HG03045 (cell line): ENCODE results near the gene IREB2.

Source experiments
- ATAC-seq: cut with Tn5 transposase; IDR thresholded peaks from one replicate; pipeline ENCODE4 v1.9.1; 2021; ENCODE audit warnings: mild to moderate bottlenecking, moderate library complexity; ENCODE audit not compliant: unreplicated experiment

Gene IREB2

DNA sequence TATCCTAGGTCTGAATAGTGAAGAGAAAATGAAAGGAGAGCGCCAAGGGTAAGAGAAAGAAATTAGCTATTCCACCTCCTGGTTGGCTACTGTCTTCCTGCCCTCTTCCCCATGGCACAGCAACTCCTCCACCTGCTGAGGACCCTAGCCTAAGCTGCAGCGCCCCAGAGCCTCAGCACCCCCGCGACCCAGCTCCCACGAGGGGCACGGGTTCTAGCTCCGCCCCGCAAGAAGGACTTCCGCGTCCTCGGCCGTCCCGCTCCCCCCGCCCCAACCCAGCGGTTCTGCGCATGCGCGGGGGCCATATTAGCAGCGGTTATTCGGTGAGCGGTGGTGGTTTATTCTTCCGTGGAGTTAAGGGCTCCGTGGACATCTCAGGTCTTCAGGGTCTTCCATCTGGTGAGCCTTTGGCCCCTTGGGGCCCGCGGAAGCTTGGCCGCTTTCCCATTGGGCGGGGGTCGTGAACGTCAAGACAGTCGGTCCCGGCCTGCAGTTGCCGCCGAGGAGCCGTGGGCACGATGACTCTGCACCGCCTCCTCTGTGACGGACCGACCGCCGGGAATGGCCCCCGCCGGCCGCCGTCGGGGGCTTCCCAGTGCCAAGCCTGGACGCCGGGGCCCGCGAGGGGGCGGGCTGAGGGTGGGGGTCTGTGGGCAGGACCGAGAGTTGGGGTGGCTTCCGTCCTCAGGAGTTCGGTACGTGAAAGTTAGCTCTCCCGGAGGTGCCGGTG is 102.3 kb downstream of the IREB2 start, which contains the start of gene PSMA4:
PSMA4 (plus strand) TSS at position 304 of the 730 bp plus-strand sequence. CDS start 1,484 bp downstream, outside the sequence.
- peak; percentile 87 for ATAC-seq

DNA sequence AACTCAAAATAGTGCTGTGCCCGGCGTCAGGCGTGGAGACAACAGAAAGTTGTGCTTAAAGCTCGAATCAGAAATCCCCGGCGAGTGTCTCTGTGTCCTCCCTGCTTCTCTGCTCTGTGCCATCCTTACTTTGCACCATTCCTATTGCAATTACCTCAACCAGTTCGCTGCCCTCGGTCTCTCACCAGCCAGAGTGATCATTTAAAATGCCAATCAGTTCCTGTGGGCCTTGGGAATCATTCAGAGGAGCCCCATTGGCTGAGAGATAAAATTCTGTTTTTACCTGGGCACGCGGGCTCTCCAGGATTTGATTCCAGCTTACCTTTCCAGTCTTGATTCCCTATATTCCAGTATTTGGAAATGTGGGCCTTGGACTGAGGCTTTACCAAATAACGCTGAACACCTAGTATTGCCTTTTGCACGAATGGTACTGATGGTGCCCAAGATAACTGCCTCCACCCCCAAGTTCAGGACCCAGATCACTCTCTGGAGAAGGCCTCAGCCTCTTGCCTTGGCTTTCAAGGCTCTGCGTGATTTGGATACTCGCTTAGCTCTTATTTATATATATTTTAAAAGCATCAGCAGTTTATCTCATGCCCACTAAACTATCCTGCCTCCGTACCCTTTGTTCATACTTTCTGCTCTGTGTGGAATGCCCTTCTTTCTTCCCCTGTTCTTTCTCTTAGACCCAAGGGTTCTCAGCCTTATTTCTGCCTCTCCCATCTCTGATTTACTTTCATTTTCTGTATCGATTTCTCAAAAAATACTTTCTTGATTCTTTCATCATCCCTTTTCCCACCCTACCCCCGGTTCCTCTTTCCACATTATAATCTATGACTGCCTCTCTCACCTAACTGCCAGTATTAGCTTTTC is 103.1 kb downstream of the IREB2 start:
- ATAC-seq, result no peak

DNA sequence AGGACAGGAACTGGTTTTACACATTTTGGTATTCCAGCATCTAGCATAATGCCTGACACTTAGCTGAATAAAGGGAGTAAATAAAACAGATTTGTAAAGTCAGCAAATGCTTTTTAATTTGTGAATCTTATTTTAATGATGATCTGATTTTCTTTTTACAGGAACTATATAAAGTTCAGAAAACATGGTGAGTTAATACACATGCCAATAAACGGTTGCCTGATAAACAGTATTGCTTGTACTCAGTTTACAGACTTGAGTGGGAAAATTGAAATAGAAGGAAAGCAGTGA is 103.7 kb downstream of the IREB2 start:
- no peak for ATAC-seq

DNA sequence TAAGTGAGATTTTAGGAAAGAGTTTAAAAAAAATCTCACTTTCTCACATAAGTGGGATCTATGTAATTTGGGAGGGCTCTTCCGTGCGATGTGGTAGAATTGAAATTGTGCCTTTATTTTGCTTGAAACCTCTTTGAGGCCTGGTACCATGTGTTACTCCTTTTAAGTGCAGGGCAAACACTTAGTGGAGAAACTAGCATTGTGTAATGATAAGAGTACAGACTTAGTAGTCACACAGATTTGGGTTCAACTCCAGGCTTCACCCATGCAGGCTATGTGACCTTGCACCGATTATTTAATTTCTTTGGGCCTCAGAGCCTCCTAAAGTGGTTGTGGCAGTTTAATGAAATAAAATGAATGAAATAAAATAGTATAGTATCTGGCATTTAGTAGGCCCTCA is 104.6 kb downstream of the IREB2 start:
- no peak for ATAC-seq

DNA sequence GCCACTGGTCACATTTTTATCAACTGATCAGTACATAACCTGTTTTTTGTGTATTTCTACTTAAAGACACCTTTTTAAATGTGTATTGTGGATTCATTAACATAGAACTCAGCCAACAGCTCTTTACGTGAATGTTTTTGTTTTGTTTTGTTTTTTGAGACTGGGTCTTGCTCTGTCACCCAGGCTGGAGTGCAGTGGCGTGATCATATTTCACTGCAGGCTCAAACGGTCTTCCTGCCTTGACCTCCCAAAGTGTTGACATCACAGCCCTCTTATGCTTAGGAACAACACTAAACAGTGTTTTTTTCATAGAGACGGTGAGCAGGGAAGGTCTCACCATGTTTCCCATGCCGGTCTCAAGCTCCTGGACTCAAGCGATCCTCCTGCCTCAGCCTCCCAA is 112.2 kb downstream of the IREB2 start:
- ATAC-seq, result no peak

DNA sequence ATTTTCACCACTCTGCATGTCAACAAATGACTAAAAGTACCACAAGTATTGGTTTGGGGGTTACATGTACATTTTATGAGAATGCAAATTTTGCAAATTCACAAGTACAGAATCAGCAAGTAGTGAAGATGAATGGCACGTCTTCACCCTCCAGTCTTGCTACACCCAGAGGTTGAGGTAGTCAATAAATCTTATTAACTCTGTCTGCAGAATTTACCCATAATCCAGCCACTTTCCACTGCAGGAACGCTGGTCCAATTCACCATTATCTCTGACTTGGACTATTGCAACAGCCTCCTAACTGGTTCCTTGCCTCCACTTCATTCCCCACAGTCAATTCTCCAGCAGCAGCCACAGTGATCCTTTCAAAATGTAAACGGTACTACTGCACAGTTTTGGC is 112.8 kb downstream of the IREB2 start:
- ATAC-seq, result no peak
